CD4-positive, alpha-beta T cell treated with Interleukin-4 for 4 hours (primary cell): ENCODE results near the gene CTPS2.
"Not testable (repeated sequence)": the region's sequence is repeated elsewhere in the genome, so short reads cannot be mapped to it uniquely, and the experiment has no call there.

Source experiments
- DNase-seq: peaks from one replicate; pipeline ENCODE4 v3.0.0-alpha.2; 2020

CTPS2 gene

GRCh38 chrX:16593801-16594200 is 118.7 kb downstream of the CTPS2 start:
- DNase-seq = no peak

DNA sequence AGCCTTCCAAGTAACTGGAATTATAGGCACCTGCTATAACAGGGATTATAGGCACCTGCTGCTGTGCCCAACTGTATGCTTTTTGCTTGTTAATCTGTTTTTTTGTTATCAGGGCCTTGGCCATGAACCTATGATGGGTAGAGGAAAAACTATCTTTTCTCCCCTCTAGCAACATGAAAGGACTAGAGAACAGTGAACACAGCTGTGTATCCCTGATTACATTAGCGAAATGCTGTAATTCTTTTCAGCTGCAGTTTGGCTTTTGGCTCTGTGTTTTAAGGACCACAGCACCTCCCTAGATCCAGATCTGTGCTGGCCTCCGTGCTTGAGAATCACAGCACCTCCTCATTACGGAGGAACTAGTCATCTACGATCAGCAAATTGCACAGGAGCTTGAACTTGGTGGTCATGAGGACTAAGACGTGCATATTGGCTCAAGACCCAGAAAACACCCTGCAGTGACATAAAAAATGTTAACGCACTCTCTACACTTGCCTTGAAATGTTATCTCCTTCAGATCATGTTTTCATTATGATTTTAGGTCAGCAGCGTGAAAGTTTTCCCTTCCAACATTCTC is 120.2 kb downstream of the CTPS2 start:
- DNase-seq = no peak

DNA sequence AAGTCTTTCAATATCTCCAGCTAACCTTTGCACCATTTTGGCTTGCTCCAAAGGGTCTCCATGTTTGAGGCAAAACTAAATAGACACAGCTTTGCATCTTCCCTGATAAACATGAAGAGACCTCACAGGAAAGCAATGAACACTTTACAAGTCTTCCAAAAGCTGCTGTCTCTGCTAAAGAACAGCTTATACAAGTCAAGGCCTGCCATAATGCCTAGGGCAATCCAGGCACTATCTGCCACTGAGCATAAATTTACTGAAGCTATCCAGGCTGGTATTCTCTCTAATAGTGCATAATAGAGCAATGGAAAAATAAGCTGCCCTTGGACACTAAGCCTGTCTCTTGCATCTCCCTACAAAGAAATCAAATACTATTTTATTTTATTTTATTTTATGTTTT is 122.6 kb downstream of the CTPS2 start:
- DNase-seq = no peak

DNA sequence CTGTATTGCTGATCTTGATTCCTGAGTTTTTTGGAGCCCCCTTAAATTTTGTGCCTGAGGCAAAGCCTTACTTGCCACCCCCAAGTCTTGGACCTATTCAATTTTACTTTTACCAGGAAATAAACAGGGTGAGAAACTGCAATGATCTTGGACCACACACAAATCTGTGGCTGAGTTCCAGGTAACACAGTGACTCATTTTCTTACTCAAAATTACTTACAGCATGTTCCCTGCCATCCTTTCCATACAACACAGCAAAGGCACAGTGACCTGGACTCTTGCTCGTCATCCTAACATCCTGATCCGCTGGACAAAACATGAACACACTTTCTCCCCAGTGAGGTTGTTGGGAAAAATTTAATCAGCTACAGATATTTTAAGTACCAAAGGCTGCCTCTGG is 123.3 kb downstream of the CTPS2 start:
- no peak for DNase-seq

DNA sequence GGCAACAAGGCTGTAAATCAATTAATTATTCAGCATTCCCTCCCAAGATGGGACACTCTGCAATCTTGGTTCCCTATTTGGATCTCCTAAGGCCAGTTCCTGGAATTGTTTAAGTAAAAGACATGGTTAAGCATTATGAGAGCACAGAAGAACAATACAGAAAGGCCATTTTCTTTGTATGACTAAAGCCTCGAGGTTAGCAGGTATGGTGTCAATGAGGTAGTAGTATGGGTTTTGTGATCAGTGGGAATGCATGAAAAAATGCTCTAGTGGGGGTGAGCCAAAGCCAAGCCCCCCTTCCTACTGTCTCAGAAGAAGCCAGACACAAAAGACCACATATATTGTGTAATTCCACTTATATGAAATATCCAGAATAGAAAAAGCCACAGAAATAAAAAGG is 124.2 kb downstream of the CTPS2 start:
- no peak for DNase-seq

- DNase-seq = no peak
These were observed 124.6 kb downstream of the CTPS2 start for GRCh38 chrX:16587836-16588235.

DNA sequence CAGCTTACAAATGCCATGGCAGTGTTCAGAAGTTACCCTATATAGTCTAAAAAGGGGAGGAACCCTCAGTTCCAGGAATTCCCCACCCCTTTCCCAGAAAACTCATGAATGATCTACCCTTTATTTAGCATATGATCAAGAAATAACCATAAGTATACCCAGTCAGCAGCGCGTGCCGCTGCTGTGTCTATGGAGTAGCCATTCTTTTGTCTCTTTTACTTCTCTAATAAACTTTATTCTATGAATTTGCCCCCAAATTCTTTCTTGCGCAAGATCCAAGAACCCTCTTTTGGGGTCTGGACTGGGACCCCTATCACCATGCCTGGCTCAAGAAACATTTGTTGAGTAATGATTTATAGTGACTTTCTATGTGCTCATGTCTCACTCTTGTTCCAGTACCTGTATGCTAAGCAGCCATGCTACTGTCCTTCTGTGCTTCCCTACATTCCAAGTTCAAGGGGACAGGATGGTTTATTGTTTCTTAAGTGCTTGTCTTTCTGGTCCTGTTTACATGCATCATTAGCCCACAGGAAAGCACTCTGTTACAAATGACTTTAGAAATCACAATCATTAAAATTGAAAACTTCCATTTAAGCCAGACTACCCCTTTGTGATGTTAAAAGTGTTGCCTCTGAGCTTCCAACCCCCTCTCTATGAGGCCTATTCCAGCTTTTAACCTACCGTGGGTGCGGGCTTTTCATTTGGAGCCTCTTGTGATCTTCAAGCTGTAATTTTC is 125.9 kb downstream of the CTPS2 start:
- DNase-seq = no peak

- no peak for DNase-seq
These were observed 126.7 kb downstream of the CTPS2 start for GRCh38 chrX:16585486-16586376.

DNA sequence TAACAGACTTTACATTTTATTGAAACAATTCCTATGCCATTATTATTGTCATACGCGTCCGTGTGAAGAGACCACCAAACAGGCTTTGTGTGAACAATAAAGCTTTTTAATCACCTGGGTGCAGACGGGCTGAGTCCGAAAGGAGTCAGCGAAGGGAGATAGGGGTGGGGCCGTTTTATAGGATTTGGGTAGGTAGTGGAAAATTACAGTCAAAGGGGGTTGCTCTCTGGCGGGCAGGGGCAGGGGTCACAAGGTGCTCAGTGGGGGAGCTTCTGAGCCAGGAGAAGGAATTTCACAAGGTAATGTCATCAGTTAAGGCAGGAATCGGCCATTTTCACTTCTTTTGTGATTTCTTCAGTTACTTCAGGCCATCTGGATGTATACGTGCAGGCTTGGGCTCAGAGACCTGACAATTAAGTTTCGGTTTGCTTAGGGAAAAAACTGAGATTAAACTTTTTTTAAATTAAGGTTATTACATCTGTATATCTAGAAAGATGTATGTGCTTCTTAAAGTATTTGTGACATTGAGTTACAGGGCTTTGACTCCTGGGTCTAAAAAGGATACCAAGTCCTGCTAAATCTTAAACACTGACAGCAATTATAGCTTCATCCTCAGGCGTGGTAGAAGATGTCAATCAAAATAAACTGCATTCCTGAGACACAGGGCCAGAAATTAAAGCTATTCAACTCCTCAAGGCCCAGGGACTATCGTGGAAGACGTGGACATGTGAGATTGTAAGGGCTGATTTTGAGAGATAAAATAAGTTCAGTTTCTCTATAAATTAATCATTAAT is 132.3 kb downstream of the CTPS2 start:
- not testable (repeated sequence) for DNase-seq

GRCh38 chrX:16579517-16579916 is 133.0 kb downstream of the CTPS2 start:
- no peak for DNase-seq

- no peak for DNase-seq
These were observed 134.3 kb downstream of the CTPS2 start for GRCh38 chrX:16578218-16578617.

DNA sequence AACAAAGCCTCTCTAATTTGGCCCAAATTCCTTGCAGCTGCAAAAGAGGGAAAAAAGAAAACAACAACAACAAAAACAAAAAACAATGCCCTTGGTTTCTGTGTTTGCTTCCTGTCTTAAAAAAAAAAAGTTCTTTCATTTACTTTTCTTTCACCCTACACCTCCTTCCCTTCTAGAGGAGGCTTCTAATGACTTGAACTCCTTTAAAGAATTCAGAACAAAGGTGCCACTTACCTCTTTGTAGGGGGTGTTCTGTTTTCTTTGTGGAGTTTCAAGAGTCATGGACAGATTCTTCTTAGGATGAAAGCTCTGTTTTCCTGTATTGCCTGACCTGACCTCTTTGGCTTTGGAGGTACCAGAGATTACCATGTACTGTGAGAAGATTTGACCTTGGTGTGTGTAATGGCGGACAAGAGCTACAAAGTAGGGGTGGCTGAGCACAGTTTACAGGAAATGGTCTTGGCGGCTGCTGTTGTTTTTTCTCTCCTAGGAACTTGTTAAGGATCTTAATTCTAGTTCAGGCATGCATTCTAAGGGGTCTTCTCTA is 134.9 kb downstream of the CTPS2 start:
- DNase-seq = no peak

- DNase-seq = not testable (repeated sequence)
These were observed 137.1 kb downstream of the CTPS2 start for GRCh38 chrX:16575388-16575787.

GRCh38 chrX:16573781-16574180 is 138.7 kb downstream of the CTPS2 start:
- no peak for DNase-seq

GRCh38 chrX:16567681-16568080 is 144.8 kb downstream of the CTPS2 start:
- DNase-seq = no peak

DNA sequence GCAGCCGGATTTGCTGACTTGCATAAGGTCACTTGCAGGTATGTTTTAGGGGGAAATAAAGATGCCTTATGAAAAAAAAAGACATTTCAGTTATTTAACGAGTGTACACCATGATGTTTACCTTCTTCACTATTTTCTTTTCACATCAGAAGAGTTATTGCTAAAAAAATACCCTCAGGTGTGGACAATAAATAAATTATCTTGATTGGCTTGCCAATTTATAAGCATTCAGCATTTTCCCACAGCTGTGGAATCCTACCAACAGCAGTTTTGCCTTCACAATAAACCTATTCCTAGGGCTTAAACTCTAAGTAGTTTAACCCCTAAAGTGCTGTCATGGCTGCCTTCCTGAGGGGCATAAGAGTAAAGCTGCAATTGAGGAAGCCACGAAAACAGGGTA is 145.9 kb downstream of the CTPS2 start:
- DNase-seq = no peak

DNA sequence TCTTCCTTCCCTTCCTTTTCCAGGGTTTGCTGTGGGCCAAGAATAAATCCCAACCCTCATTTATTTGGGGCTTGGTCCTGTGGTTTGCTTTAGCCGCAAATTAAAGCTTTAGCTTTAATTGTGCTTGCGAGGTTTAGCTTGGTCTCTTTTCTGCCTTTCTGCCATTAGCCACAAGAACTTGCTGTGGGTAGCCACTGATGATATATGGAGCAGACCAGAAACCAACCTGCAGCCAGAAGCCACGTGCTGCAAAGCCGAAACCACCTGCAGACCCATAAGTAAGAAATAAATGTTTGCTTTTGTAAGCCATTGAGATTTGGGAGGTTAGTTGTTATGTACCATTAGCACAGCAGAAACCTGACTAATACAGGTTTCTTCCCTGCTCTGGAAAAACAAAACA is 152.3 kb downstream of the CTPS2 start:
- no peak for DNase-seq

DNA sequence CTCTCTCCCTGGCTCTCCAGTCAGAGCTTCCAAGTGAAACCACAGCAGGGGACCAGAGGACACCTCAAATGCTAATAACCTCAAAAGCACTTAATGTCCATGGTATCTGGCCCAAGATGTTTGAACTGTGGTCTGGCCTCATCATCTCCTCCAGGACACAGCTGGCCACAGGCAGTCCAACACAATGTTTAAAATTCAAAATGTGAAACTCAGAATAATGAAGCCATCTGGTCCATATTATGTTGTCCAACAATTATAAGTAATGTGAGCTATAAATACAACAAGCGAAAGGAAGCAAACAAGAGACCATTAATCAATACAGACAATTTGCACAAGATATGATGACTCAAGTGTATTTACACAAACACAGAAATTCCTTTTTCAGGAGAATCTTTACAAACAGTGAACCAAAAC is 153.3 kb downstream of the CTPS2 start:
- DNase-seq = no peak

- DNase-seq = no peak
These were observed 154.0 kb downstream of the CTPS2 start for GRCh38 chrX:16558489-16558888.

DNA sequence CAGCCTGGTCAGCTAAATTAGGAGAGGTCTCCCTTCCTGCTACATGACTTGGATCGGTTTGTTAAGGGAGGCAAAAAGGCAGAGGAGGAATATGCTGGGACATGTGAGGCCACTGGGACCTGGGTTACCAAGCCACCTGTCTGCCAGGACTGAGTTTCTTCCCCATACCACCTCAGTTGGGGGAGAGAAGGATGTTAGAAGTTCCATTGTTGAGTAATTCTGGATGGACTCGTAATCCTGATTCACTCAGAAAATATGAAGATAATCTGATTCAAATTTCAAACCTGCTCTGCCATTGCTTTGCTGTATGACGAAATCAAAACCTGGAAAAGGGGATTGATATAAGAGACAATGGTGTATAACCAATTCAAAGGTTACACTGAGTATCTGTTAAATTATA is 159.9 kb downstream of the CTPS2 start:
- no peak for DNase-seq

DNA sequence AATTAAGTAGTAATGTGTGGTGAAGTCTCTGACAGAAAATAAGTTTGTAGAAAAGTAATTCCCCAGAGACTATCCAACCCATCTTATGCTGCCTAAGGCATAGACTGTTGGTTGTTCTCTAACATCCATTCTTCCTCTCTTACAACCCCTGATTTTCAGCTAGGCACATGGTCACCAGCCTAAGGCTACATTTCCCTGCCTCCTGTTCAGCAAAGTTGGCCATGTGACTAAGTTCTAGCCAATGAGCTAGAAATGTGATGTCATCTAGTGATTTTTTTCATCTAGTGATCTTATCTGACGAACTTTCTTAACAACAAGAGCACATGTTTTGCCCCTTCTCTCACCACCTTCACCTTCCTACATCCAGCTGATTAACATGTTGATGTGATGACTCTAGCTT is 164.8 kb downstream of the CTPS2 start:
- DNase-seq = no peak

DNA sequence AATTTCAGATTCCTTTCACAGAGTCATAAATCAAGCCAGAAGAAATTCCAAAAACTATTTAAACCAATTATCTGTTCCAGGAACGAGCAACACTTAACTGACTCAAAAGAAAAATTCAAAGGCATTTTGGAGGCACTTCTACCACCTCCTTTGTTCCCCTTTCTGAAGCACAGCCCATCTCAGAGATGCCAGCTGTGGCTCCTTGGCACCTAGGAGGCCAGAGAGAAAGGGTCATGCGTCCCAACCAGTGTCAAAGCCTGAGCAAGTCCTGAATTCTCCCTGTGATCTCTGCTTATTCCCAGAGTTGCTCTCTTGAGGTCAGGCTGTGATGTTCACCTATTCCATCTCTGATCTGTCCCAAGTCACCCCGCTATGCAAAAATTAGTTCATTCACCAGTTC is 167.5 kb downstream of the CTPS2 start:
- DNase-seq = no peak
